ENCODE results near the gene SLC35F1.

The SLC35F1 gene

DNA sequence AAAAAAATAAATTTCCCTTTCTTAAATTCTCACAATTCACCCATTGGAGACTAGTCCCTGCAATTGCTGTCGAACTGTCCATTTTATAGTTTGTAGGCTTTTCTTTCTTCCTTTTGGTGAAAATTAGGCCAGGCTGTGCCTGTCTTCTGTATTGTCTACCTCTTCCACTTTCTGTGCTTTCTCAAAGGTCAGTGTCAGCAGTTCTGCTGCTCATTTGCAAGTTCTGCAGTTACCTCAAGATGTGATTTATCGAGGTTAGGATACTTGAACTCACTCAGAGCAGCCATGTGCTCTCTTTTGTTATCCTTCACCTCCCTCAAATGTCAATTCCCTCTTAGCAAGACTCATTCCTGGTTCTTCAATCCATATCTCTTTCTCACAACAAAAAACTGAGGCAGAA lies 179.1 kb downstream of the SLC35F1 start:
- H3K27ac ChIP-seq (ENCODE audit: extremely low read depth, low read depth, low read length): no peak overlapping the region
- POLR2A ChIA-PET: no interaction called here
- no peaks in the 10 kb centered on the region for H3K4me1 ChIP-seq (ENCODE audit: control insufficient read depth, insufficient read depth, low read length)
- CTCF ChIA-PET: no interaction called here
- H3K4me3 ChIP-seq (ENCODE audit: low read depth, low read length): no peak overlapping the region
- H3K9me3 ChIP-seq (ENCODE audit: control insufficient read depth, insufficient read depth, low read depth, low read length): no peaks in the 10 kb centered on the region
- TF ChIP-seq ZNF48 (tag by site-specific recombination; IDR thresholded peaks at IDR 0.05) (no peak), ZNF555 (tag by site-specific recombination; conservative IDR thresholded peaks at IDR 0.05) (no peak), ZNF146 (tag by site-specific recombination; IDR thresholded peaks at IDR 0.05) (no peak), ZBTB17 (tag by site-specific recombination; IDR thresholded peaks at IDR 0.05) (no peak), ZNF560 (tag by site-specific recombination; IDR thresholded peaks at IDR 0.05; ENCODE audit: borderline replicate concordance) (no peak), ZNF623 (tag by site-specific recombination; IDR thresholded peaks at IDR 0.05) (no peak), ZNF658 (tag by site-specific recombination; IDR thresholded peaks at IDR 0.05) (no peak), ZNF521 (tag by site-specific recombination; IDR thresholded peaks at IDR 0.05) (no peak), ZNF133 (tag by site-specific recombination; IDR thresholded peaks at IDR 0.05) (no peak)
- no peaks in the 10 kb centered on the region for H3K36me3 ChIP-seq (ENCODE audit: control insufficient read depth in 2 of 2, insufficient read depth in 1 of 2, low read length in 2 of 2)

- no peak overlapping the region for H3K27ac ChIP-seq (ENCODE audit: extremely low read depth, low read depth, low read length)
- ChIA-PET POLR2A (no interaction called here), CTCF (no interaction called here)
- no peaks in the 10 kb centered on the region for H3K36me3 ChIP-seq (ENCODE audit: control insufficient read depth in 2 of 2, insufficient read depth in 1 of 2, low read length in 2 of 2)
- no peak overlapping the region for H3K4me3 ChIP-seq (ENCODE audit: low read depth, low read length)
- peak; percentile 77 for TF ChIP-seq SETDB1 (IDR thresholded peaks at IDR 0.05; ENCODE audit: insufficient read length, low read length)
- no peak for TF ChIP-seq ZBTB8A (tag by site-specific recombination; IDR thresholded peaks at IDR 0.05)
- peak; percentile 98 for TF ChIP-seq ZNF585B (tag by site-specific recombination; IDR thresholded peaks at IDR 0.05)
- TF ChIP-seq, protein P1, sequence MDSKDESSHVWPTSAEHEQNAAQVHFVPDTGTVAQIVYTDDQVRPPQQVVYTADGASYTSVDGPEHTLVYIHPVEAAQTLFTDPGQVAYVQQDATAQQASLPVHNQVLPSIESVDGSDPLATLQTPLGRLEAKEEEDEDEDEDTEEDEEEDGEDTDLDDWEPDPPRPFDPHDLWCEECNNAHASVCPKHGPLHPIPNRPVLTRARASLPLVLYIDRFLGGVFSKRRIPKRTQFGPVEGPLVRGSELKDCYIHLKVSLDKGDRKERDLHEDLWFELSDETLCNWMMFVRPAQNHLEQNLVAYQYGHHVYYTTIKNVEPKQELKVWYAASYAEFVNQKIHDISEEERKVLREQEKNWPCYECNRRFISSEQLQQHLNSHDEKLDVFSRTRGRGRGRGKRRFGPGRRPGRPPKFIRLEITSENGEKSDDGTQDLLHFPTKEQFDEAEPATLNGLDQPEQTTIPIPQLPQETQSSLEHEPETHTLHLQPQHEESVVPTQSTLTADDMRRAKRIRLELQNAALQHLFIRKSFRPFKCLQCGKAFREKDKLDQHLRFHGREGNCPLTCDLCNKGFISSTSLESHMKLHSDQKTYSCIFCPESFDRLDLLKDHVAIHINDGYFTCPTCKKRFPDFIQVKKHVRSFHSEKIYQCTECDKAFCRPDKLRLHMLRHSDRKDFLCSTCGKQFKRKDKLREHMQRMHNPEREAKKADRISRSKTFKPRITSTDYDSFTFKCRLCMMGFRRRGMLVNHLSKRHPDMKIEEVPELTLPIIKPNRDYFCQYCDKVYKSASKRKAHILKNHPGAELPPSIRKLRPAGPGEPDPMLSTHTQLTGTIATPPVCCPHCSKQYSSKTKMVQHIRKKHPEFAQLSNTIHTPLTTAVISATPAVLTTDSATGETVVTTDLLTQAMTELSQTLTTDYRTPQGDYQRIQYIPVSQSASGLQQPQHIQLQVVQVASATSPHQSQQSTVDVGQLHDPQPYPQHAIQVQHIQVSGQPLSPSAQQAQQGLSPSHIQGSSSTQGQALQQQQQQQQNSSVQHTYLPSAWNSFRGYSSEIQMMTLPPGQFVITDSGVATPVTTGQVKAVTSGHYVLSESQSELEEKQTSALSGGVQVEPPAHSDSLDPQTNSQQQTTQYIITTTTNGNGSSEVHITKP (tag by site-specific recombination; IDR thresholded peaks at IDR 0.05): no peak
- TF ChIP-seq SP7 (tag by site-specific recombination; IDR thresholded peaks at IDR 0.05): no peak
- no peaks in the 10 kb centered on the region for H3K4me1 ChIP-seq (ENCODE audit: control insufficient read depth, insufficient read depth, low read length)
- H3K9me3 ChIP-seq (ENCODE audit: control insufficient read depth, insufficient read depth, low read depth, low read length): no peaks in the 10 kb centered on the region
Observed at GRCh38 chr6:118092086-118092485, 185.0 kb downstream of the SLC35F1 start.

GRCh38 chr6:118097576-118097975 lies 190.5 kb downstream of the SLC35F1 start:
- no peaks in the 10 kb centered on the region for H3K36me3 ChIP-seq (ENCODE audit: control insufficient read depth in 2 of 2, insufficient read depth in 1 of 2, low read length in 2 of 2)
- POLR2A ChIA-PET: no interaction called here
- H3K4me3 ChIP-seq (ENCODE audit: low read depth, low read length): no peak overlapping the region
- H3K9me3 ChIP-seq (ENCODE audit: control insufficient read depth, insufficient read depth, low read depth, low read length): no peaks in the 10 kb centered on the region
- CTCF ChIA-PET: no interaction called here
- H3K4me1 ChIP-seq (ENCODE audit: control insufficient read depth, insufficient read depth, low read length): no peaks in the 10 kb centered on the region
- TF ChIP-seq SP7 (tag by site-specific recombination; IDR thresholded peaks at IDR 0.05) (no peak), ZBTB17 (tag by site-specific recombination; IDR thresholded peaks at IDR 0.05) (no peak), ZNF133 (tag by site-specific recombination; IDR thresholded peaks at IDR 0.05) (no peak), ZNF510 (tag by site-specific recombination; IDR thresholded peaks at IDR 0.05; ENCODE audit: insufficient replicate concordance) (no peak), KLF10 (tag by site-specific recombination; IDR thresholded peaks at IDR 0.05) (no peak), TRIM28 (IDR thresholded peaks at IDR 0.05; ENCODE audit: borderline replicate concordance, low read length) (no peak), REPIN1 (tag by site-specific recombination; IDR thresholded peaks at IDR 0.05; ENCODE audit: low read depth) (no peak), ZNF433 (tag by site-specific recombination; IDR thresholded peaks at IDR 0.05; ENCODE audit: low read depth) (no peak), ZIC2 (tag by site-specific recombination; IDR thresholded peaks at IDR 0.05) (no peak)
- TF ChIP-seq, protein P2, sequence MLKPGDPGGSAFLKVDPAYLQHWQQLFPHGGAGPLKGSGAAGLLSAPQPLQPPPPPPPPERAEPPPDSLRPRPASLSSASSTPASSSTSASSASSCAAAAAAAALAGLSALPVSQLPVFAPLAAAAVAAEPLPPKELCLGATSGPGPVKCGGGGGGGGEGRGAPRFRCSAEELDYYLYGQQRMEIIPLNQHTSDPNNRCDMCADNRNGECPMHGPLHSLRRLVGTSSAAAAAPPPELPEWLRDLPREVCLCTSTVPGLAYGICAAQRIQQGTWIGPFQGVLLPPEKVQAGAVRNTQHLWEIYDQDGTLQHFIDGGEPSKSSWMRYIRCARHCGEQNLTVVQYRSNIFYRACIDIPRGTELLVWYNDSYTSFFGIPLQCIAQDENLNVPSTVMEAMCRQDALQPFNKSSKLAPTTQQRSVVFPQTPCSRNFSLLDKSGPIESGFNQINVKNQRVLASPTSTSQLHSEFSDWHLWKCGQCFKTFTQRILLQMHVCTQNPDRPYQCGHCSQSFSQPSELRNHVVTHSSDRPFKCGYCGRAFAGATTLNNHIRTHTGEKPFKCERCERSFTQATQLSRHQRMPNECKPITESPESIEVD (tag by site-specific recombination; IDR thresholded peaks at IDR 0.05): no peak
- TF ChIP-seq, protein P3, sequence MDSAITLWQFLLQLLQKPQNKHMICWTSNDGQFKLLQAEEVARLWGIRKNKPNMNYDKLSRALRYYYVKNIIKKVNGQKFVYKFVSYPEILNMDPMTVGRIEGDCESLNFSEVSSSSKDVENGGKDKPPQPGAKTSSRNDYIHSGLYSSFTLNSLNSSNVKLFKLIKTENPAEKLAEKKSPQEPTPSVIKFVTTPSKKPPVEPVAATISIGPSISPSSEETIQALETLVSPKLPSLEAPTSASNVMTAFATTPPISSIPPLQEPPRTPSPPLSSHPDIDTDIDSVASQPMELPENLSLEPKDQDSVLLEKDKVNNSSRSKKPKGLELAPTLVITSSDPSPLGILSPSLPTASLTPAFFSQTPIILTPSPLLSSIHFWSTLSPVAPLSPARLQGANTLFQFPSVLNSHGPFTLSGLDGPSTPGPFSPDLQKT (IDR thresholded peaks at IDR 0.05; ENCODE audit: borderline replicate concordance, low read depth, low read length): no peak
- H3K27ac ChIP-seq (ENCODE audit: extremely low read depth, low read depth, low read length): no peak overlapping the region
